HG03558 (cell line): ENCODE data around the gene KIAA1217.

Experiments used
- ATAC-seq: cut with Tn5 transposase; IDR thresholded peaks from one replicate; pipeline ENCODE4 v1.9.1; 2021; ENCODE audit warnings: moderate number of reproducible peaks; ENCODE audit not compliant: unreplicated experiment; ENCODE audit errors: extremely low read depth

Gene KIAA1217

DNA sequence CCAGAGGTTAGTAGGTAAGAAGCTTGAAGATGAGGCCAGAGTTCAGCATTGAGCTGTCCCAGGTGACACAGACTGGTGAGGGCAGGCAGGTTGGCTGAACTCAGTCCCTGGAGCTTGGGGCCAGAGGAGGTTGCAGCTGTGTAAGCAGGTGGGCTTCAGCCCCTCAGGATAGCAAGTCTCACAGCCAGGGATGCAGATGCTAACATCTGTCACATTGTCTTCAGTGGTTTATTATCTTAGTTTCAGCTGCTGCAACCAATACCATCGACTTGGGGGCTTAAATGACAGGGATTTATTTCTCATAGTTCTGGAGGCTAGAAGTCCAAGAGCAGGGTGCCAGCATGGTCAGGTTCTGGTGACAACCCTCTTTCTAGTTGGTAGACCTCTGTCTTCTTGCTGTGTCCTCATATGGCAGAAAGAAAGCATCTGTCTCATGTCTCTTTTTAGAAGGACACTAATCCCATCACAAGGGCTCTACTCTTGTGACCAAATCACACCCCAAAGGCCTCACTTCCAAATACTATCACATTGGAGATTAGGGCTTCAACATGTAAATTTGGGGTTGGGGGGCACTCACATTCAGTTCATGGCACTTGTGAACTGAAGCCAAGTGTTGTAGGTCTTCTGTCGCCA, 146.2 kb downstream of the KIAA1217 start:
- no peak for ATAC-seq

DNA sequence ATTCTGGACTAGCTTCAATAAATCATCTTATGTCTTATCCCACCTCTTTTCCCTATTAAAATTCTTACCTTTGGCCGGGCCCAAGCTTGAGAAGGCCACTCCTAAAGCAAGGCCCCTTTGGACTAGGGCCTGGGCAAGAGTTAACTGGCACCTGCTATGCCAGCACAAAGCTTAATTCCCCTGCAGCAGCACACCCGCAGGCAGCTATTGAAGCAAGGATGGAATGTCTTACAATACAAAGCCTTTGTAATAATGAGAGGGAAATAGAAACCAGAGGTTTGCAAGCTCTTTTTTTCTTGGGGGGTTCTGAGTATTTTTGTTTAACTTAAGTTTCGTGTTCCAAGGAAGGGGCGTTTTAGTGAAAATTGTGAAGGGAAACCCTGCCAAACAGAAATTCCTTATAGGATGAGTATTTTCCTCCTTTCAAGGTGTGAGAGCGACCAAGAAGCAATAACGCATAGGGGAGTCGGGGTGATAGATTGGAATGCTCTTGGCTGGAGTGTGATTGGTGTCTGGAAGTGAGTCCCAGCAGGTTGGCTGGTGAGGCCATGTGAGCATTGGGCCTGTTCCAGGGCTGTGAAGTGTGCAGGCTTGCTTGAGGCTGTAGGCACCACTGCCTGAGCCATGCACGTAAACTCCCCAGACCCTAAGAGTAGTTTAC, 148.5 kb downstream of the KIAA1217 start:
- ATAC-seq: no peak

- ATAC-seq: no peak
Measured at GRCh38 chr10:24358022-24358421, 149.1 kb downstream of the KIAA1217 start.

GRCh38 chr10:24360282-24361127, 151.6 kb downstream of the KIAA1217 start:
- peak; percentile 89 for ATAC-seq

- ATAC-seq: no peak
Measured at GRCh38 chr10:24363070-24363469, 154.1 kb downstream of the KIAA1217 start.

DNA sequence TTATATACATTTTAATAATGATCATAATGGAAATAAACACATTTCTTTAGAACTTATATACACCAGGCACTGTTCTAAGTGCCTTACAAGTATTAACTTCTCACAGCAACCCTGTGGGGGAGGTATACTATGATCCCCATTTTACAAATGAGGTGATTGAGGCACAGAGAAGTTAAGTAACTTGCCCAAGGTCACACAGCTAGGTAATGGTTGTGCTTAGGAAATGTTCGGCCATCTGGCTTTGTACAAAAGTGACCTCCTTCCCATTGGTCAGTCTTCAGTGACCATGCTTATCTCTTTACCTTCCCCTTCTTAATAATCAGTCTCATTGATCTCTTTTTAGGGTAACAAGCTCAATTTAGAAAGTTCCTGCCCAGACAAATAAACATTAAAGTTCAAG, 158.8 kb downstream of the KIAA1217 start:
- no peak for ATAC-seq

- ATAC-seq: no peak
Measured at GRCh38 chr10:24370877-24371276, 161.9 kb downstream of the KIAA1217 start.

GRCh38 chr10:24371396-24371795, 162.5 kb downstream of the KIAA1217 start:
- no peak for ATAC-seq

- no peak for ATAC-seq
Measured at GRCh38 chr10:24374134-24374915, 165.4 kb downstream of the KIAA1217 start.

GRCh38 chr10:24375510-24375909, 166.6 kb downstream of the KIAA1217 start:
- no peak for ATAC-seq

- no peak for ATAC-seq
Measured at GRCh38 chr10:24376731-24377130, 167.8 kb downstream of the KIAA1217 start.

- ATAC-seq: no peak
Measured at GRCh38 chr10:24378126-24378920, 169.4 kb downstream of the KIAA1217 start.

GRCh38 chr10:24381235-24382010, 172.5 kb downstream of the KIAA1217 start:
- ATAC-seq: no peak

- ATAC-seq: no peak
Measured at GRCh38 chr10:24382045-24382444, 173.1 kb downstream of the KIAA1217 start.

DNA sequence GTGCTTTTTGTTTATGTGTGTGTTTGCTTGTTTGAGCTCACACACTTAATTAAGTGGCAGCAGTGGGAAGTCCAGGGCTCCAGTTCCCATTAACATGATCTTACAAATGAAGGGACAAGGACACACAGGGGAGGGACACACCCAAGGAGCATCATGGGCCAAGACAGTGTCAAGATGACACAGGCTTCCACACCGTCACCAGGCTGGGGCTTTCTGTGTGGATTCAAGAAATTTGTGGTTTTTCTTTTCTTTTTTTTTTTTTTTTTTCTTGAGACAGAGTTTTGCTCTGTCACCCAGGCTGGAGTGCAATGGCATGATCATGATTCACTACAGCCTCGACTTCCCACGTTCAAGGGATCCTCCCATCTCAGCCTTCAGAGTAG, 173.6 kb downstream of the KIAA1217 start:
- no peak for ATAC-seq

GRCh38 chr10:24382979-24383663, 174.2 kb downstream of the KIAA1217 start:
- peak; percentile 23 for ATAC-seq

GRCh38 chr10:24383681-24384106, 174.8 kb downstream of the KIAA1217 start:
- peak; percentile 78 for ATAC-seq

DNA sequence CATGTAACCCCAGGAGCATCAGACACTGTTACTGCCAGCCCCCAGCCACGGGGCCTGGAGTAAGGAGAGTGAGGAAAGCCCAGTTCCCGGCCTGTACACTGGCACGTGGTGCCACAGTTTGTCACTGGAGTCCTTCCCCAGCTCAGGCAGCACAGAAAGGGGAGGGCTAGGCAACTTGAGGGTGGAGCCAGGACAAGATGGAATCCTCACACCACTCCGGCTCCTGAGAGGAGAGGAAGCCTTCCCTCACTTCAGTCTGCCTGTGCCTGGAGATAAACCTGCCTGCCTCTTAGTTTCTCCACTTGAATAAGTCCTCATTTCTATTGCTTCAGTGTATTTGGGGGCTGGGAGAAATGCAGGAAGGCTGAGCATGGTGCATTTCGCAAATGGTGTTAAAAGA, 176.0 kb downstream of the KIAA1217 start:
- no peak for ATAC-seq
